Stimulated activated CD4-positive, alpha-beta T cell treated with anti-CD3 and anti-CD28 coated beads, Interleukin-1b, Interleukin-23, amount 100 ng/mL, for 24 hours (primary cell): ENCODE data around the gene PAX4.
A peak's percentile ranks its signal among the peaks of the same experiment; 100 is the strongest.

ENCODE experiments used
- DNase-seq, 4 experiments: peaks; one replicate each; pipeline ENCODE4 v3.0.0-alpha.2; 2020; ENCODE audit warnings: low read depth in 4 of 4, low spot score in 1 of 4

PAX4 gene, protein sequence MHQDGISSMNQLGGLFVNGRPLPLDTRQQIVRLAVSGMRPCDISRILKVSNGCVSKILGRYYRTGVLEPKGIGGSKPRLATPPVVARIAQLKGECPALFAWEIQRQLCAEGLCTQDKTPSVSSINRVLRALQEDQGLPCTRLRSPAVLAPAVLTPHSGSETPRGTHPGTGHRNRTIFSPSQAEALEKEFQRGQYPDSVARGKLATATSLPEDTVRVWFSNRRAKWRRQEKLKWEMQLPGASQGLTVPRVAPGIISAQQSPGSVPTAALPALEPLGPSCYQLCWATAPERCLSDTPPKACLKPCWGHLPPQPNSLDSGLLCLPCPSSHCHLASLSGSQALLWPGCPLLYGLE

GRCh38 chr7:127618042-127618441, at the start of gene PAX4:
TSS of gene PAX4 (minus strand) at chr7:127618142. CDS start at chr7:127615928, 2,214 bp downstream.
- DNase-seq = no peak

- DNase-seq = no peak
Measured at GRCh38 chr7:127667017-127667670, 49.2 kb upstream of the PAX4 start.

DNA sequence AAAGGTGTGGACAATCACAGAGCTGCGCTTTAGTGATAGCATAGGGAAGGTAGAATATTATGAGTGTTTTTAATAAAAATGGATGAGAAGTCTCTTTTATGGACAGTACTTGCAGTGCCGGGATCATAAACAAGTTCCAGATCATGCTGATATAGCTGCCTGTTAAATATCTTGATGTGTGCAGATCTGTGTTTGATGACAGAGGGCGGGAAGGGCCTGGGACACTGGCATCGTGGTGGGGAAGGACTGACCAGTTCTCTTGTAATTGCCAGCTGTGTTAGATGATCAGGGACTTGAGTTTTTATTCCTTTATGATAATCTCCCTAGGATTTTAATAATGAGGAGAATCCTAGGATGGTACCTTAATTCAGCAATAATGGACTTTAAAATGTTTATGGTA, 48.7 kb upstream of the PAX4 start:
- no peak for DNase-seq

DNA sequence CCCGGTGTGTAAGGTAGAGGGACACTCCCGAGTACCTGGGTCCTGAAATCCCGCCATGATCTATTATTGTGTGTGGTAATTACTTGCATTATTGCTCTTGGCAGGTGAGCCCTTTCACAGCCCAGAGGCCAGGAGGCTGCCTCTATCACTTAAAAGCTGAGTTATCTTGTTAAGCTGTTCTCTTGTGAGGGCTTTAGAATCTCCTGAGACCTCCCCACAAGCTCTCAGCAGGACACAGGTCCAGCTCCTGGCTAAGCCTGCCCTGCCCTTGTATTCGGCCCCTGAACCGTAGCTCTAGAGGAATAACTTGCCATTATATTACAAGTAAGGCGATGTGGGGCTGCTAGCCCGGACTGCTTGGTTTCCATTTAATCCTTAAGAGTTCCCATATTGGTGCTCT, 48.0 kb upstream of the PAX4 start:
- DNase-seq = no peak

DNA sequence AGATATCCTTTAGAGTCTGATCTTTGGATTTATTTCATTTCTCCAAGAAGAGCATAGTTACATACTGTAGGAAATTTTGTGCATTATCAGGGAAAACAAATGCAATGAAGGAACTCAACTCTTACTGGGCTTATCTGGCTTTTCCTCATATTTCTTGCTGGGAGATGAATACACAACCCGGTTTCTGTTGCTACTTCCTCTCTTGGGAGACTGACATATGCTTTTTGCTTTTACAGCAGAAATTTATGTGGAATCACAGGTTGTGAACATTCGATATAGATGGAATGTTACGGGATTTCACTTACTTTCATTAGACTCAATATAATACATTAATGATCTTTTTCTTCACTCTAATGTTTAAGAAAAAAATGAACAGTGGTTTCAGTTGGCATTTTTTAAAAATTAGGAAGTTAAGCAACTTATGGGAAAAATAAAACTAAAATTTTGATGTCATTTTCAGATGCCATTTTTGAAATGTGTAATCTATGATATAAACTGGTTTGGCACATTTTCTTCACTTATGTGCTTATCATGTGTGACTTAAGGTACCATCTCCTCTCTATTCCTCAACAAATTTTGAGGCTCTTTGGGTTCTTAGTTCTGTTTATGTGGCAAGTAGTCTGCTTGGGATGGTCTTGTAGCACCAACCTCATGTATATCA, 41.2 kb upstream of the PAX4 start:
- DNase-seq = no peak

DNA sequence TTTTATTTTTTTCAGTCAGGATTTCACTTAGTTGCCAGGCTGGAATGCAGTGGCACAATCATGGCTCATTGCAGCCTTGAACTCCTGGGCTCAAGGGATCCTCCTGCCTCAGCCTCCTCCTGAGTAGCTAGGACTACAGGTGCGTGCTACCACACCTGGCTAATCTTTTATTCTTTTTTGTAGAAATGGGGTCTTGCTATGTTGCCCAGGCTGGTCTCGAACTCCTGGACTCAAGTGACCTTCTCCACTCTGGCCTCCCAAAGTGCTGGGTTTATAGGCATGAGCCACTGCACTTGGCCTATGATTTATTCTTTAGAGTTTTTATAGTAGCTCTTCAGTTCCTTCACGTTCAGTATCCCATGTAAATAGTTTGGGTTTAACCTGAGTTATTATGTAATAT, 39.6 kb upstream of the PAX4 start:
- no peak for DNase-seq

DNA sequence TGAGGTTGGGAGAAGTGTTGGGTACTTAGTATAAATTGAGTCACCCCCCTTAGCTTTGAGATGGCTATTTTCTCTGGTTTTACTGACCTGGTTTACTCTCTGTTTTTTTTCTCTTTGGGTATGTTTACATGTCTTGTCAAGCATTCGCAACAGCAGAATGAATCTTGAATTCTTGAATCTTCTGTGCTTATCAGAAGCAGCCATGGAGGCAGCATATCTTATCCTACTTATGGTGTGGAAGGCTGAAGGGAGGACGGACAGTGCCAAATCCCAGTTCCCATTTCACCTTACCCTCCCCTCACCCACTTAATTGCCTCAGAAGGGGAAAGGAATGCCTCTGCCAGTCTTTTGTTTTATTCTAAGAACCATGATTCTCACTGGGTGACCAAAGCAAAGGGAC, 37.8 kb upstream of the PAX4 start:
- no peak for DNase-seq

DNA sequence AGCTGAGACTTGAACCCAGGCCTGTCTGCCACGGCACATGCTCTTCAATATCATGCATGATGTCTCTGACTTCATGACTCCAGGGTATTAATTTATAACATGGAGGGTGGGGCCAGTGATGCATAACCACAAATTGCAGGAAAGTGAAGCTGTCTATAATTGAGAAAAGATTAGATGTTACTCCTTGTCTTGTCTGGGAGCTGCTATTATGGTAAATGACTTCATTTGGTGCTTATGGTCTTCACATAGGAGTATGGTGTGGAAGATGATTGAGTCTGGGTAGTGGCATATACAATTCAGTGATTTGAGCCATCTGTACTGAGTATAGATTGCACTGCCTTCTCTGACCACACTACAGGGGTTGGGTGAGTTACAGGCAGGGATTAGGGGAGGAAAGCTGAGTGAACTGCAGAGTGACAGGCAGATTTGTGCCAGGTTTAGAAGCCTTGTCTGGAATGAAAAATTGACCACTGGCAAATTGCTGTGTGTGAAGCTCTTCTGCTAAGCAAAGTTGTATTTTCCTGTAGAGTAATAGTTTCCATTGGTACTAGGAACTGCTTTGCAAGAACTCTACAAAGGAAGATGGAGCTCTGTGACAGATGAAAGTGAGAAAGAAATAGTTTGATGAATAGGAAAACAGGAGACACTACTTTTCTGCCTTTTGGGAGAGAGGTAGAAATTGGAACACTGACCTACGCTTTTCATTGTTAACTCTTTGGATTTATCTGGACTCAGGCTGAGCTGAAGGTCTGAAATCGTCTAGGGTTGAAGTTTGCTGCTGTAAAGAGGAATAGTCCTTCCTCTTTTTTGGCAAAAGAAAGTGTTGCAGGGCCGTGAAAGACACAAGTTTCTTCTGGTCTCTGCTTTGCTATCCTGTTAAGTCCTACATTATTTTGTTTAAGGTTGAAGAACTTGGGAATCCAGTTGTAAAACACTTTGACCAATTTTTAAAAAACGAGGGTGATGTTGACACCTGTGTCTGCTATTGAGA, 36.8 kb upstream of the PAX4 start:
- no peak for DNase-seq

- no peak for DNase-seq
Measured at GRCh38 chr7:127653396-127653795, 35.5 kb upstream of the PAX4 start.

- no peak for DNase-seq
Measured at GRCh38 chr7:127652333-127653248, 34.6 kb upstream of the PAX4 start.

- peak; percentile 91 to 99 (median 97) for DNase-seq
Measured at GRCh38 chr7:127651556-127652332, 33.8 kb upstream of the PAX4 start, which contains the start of gene SND1. TSS of gene SND1 (plus strand) at chr7:127652194. CDS start at chr7:127652374, 180 bp downstream.

GRCh38 chr7:127650847-127651555, 33.1 kb upstream of the PAX4 start:
- no peak for DNase-seq

DNA sequence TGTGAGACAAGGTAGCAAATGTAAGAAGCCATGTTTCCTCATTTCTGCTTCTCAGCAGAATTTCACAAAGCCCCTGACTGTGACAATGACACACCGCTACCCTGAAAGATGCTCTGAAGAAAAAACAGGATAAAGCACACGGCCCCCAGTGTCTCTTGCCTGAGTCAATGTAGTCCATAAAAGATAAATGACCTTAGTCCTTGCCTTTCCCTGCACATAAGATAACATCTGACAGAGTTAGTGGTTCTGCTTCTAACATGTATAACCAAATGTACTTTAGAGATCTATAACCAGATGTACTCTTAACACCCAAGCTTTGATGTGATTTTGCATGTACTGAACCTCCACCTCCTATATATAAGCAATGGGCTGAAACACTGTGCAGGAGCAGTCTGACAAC, 31.0 kb upstream of the PAX4 start:
- DNase-seq = no peak

DNA sequence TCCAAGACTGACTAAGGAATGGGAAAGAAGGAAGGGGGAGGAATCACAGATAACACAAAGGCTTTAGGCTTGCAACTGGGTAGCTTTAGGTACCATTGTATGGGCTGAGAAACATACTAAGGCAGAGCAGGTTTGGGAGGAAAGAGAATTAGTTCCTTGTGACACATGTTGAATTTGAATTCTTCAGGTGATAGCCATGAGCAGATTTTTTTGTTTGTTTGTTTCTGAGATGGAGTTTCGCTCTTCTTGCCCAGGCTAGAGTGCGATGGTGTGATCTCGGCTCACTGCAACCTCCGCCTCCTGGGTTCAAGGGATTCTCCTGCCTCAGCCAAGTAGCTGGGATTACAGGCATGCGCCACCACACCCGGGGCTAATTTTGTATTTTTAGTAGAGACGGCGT, 29.7 kb upstream of the PAX4 start:
- DNase-seq = no peak

DNA sequence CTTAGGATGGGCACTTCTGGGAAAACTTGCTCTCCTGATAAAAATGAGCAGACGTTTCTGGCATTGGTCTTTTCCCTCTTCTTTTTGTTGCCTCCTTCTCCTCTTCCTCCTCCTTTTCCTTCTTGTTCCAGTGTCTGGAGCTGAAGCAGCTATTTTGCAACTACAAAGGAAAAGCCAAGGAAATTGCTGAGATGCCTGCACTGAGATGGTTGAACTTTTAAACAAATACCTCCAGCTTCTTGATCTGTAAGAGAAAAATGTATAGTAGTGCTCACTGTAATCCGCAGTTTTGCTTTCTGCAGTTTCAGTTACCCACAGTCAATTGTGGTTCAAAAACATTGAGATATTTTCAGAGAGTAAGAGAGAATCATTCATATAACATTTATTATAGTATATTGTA, 26.5 kb upstream of the PAX4 start:
- DNase-seq = no peak

GRCh38 chr7:127638197-127638596, 20.3 kb upstream of the PAX4 start:
- no peak for DNase-seq

DNA sequence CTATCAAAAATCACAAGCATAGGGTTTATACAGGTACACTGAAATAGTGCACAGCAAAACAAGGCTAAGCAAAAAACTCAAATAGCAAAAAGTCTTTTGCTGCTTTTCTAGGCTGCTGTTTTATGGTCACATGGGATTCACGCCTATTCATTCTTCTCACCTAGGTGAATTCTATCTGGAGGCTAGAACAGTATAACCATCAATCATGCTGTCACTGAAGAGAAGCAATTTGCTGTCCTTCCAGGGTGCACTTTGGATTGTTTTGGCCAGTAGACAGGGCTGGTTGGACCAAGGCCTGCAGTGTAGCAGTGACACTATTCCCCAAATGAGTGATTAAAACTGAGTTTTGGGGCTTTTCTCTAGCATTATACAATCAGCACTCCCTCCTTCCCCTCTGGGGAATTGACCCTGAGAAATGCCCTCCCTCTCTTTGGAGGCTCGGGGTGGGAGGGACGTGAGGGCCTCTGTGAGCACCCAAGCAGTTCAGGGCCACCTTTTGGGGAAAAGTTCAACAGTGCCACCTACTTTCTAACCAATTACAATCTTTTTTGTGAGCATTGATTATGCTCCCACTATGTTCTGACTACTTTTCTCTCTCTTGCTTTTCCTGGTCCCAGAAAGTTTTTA, 17.8 kb upstream of the PAX4 start:
- no peak for DNase-seq

DNA sequence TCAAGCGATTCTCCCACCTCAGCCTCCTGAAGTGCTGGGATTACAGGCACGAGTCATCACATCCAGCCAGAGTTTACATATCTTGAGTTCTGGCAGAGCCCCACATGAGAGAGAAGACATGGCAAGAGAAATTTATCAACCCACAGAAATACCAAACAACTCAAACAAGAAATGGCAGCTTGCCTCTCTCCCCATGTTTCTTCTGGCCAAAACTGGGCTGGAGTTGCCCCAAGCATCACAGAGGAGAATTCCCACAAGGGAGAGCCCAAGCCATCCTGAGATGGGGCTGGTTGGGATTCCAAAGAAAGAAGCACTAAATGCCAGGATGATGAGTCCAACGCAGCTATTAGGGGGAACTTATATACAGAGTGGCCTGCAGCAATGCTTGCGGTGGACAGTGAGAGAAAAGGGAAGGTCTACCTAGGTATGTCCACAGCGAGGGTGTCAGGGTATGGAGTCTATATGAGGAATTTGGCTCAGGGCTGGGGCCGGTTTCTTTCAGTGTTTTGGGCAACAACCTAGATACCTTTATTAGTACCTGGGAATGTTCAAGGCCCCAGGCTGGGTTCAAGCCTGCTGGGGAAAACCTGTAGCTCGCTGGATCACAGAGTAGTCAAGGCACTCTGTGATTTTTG, 14.5 kb upstream of the PAX4 start:
- no peak for DNase-seq
